D721Med (cell line): ENCODE results near the gene FAM117B.

ENCODE experiments used
- DNase-seq: peaks from one replicate; pipeline ENCODE4 v3.0.0; 2011; ENCODE audit warnings: low spot score; ENCODE audit not compliant: insufficient read length
- FAIRE-seq: peaks from 2 replicates; lab custom pipeline; 2011; peaks lifted over from hg19 to GRCh38; lab: Jason Lieb, UNC
- TF ChIP-seq, protein P1 (sequence below): IDR thresholded peaks from 2 replicates; pipeline ENCODE4 v1.5.1; 2012; ENCODE audit warnings: mild to moderate bottlenecking, control low read depth; ENCODE audit not compliant: insufficient read depth; ENCODE audit errors: missing control alignments

FAM117B gene

DNA sequence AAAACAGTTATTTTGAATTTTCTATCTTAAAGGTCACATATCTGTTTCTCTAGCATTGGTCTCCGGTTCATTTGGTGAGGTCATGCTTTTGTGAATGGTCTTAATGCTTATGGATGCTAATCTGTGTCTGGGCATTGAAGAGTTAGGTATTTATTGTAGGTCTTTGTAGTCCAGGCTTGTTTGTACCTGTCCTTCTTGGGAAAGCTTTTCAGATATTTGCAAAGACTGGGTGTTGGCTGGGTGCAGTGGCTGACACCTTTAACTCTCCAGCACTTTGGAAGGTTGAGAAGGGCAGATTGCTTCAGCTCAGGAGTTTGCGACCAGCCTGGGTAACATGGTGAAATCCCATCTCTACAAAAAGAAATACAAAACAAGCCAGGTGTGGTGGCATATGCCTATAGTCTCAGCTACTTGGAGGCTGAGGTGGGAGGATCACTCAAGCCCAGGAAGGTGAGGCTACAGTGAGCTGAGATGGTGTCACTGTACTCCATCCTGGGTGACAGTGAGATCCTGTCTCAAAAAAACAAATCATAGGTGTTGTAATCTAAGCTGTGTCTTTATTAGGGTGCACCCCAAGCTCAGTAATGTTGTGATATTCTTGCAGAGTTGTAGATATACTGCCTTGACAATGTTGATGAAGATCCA, 82.3 kb downstream of the FAM117B start:
- FAIRE-seq (no peak), DNase-seq (no peak)
- TF ChIP-seq, protein P1, sequence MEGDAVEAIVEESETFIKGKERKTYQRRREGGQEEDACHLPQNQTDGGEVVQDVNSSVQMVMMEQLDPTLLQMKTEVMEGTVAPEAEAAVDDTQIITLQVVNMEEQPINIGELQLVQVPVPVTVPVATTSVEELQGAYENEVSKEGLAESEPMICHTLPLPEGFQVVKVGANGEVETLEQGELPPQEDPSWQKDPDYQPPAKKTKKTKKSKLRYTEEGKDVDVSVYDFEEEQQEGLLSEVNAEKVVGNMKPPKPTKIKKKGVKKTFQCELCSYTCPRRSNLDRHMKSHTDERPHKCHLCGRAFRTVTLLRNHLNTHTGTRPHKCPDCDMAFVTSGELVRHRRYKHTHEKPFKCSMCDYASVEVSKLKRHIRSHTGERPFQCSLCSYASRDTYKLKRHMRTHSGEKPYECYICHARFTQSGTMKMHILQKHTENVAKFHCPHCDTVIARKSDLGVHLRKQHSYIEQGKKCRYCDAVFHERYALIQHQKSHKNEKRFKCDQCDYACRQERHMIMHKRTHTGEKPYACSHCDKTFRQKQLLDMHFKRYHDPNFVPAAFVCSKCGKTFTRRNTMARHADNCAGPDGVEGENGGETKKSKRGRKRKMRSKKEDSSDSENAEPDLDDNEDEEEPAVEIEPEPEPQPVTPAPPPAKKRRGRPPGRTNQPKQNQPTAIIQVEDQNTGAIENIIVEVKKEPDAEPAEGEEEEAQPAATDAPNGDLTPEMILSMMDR: no peak

DNA sequence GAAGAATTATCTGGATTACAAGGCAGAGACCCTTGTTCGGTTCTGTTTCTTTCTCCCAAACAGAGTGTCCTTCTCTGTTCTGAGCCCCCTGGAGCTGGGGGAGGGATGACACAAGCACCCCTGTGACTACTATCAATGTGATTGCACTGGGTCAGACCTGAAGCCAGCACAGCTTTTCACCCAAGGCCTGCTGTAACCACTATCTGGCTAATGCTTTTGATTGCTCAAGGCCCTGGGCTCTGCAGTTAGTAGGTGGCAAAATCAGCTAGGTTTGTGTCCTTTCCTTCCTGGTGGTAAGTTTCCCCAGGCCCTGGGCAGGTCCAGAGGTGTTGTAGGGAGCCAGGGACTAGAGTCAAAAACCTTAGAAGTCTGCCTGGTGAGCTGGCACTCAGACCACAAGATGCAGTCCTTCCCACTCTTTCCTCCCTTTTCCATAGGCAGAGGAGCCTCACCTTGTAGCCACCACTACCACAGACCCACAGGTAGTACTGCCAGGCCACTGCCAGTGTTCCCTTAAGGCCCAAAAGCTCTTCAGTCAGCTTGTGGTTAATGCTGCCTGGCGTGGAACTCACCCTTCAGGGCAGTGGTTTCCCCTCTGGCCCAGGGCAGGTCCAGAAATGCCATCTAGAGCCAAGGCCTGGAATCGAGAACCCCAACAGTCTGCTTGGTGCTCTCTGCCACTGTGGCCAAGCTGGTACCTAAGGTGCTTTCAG, 83.0 kb downstream of the FAM117B start:
- no peak for DNase-seq
- TF ChIP-seq, protein P1: no peak
- FAIRE-seq: no peak

DNA sequence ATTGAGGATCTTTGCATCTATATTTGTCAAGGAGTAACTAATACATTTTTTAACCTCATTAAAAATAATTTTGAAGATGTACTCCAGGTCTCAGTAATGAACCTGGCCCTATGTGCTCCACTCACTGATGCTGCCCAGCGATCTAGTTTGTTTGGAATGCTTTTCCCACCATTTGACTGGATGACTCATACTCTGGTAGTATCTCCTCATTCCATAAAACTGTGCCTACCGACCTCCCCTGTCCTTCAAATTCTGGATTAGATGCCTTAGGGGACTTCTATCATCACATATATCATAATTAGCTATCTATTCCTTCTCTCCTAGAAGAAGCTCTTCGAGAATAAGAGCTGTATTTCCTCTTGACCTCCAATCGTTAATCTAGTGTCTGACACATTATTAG, 83.8 kb downstream of the FAM117B start:
- FAIRE-seq (peak; percentile 51), DNase-seq (no peak)
- TF ChIP-seq, protein P1: no peak

DNA sequence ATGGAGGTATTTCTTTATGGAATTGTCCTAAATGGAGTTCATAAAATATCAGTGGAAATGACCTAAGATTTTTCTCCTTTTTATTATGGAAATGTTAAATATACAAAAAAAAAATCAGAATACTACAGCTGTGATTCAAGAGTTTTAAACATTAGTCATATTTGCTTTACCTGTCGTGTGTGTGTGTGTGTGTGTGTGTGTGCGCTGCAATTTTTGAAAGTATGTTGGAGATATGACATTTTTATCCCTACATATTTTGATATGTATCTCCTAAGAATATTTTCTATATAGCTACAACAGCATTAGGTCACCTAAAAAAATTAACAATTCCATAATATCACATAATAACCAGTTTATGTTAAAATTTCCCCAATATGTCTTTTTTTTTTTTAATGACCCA, 85.5 kb downstream of the FAM117B start:
- TF ChIP-seq, protein P1: no peak
- DNase-seq (no peak), FAIRE-seq (no peak)

DNA sequence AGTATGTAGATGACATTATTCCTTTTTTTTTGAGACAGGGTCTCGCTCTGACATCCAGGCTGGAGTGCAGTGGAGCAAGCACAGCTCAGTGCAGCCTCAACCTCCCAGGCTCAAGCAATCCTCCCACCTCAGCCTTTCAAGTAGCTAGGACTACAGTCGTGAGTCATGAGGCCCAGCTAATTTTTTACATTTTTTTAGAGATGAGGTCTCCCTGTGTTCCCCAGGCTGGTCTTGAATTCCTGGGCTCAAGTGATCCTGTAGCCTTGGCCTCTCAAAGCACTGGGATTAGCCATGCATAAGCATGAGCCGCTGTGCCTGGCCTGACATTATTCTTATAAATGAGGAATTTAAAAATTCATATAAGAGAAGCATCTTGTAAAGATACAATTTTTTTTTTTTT, 86.9 kb downstream of the FAM117B start:
- TF ChIP-seq, protein P1: no peak
- no peak for FAIRE-seq
- no peak for DNase-seq

DNA sequence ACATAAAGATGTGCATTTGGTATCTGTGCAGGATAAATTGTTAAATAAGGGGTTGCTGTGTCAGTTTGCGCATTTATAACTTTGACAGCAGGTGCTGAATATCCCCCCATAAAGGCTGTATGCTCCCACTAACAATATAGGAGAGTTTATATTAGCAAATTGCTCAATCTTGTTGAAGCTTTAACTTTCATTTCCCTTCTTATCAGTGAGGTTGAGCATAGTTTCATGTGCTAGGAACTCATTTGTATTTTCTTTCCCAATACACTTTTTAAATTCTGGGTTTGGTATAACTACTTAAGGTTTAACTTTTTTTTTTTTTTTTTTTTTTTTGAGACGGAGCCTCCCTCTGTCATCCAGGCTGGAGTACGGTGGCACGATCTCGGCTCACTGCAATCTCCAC, 89.0 kb downstream of the FAM117B start:
- DNase-seq (no peak), FAIRE-seq (no peak)
- TF ChIP-seq, protein P1: no peak

DNA sequence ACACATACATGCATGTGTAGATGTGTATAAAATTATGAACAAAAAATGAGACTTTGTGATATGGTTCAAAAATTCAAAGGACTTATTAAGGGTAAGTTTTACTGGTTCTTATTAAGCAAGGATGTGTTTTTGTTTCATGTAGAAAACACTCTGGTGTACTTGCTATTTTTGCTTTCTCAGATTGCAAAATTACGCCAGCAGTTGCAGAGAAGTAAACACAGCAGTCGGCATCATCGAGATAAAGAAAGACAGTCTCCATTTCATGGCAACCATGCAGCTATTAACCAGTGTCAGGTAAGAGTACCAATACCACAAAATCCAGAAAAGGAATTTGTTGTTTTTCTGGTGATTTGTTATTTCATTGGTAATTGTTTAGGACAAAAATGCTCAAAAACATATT, 91.3 kb downstream of the FAM117B start:
- FAIRE-seq (peak; percentile 73), DNase-seq (no peak)
- TF ChIP-seq, protein P1: no peak
